Suppressor macrophage treated with lipopolysaccharide for 4 hours (primary cell): ENCODE results near the gene STRA6.
"Not testable (repeated sequence)": the region's sequence is repeated elsewhere in the genome, so short reads cannot be mapped to it uniquely, and the experiment has no call there.

Experiments used
- DNase-seq: peaks from one replicate; pipeline ENCODE4 v3.0.0-alpha.2; 2020

Gene STRA6

GRCh38 chr15:74179101-74179841 lies 23.3 kb downstream of the STRA6 start:
- peak; percentile 15 for DNase-seq

- no peak for DNase-seq
These were observed 24.1 kb downstream of the STRA6 start for GRCh38 chr15:74178326-74179100.

GRCh38 chr15:74176262-74177214 lies 26.0 kb downstream of the STRA6 start:
- no peak for DNase-seq

GRCh38 chr15:74175271-74176191 lies 27.1 kb downstream of the STRA6 start:
- DNase-seq = no peak

GRCh38 chr15:74174958-74175253 lies 27.7 kb downstream of the STRA6 start:
- DNase-seq = no peak

- DNase-seq = no peak
These were observed 28.2 kb downstream of the STRA6 start for GRCh38 chr15:74174219-74174957.

- DNase-seq = no peak
These were observed 29.0 kb downstream of the STRA6 start, which contains the start of gene ISLR for GRCh38 chr15:74173380-74174218. Gene ISLR (plus strand): TSS chr15:74173710. CDS start chr15:74174859, 1,149 bp downstream.

- DNase-seq = no peak
These were observed 29.7 kb downstream of the STRA6 start for GRCh38 chr15:74172701-74173379.

- no peak for DNase-seq
These were observed 30.5 kb downstream of the STRA6 start for GRCh38 chr15:74171965-74172541.

GRCh38 chr15:74170875-74171578 lies 31.6 kb downstream of the STRA6 start:
- no peak for DNase-seq

GRCh38 chr15:74170071-74170844 lies 32.3 kb downstream of the STRA6 start:
- DNase-seq = no peak

GRCh38 chr15:74168711-74169126 lies 33.9 kb downstream of the STRA6 start:
- DNase-seq = no peak

- no peak for DNase-seq
These were observed 34.7 kb downstream of the STRA6 start for GRCh38 chr15:74167891-74168331.

GRCh38 chr15:74165461-74165860 lies 37.1 kb downstream of the STRA6 start:
- DNase-seq = no peak

- DNase-seq = not testable (repeated sequence)
These were observed 40.4 kb downstream of the STRA6 start for GRCh38 chr15:74162195-74162536.

GRCh38 chr15:74160390-74160789 lies 42.2 kb downstream of the STRA6 start:
- DNase-seq = not testable (repeated sequence)

- DNase-seq = no peak
These were observed 42.8 kb downstream of the STRA6 start for GRCh38 chr15:74159773-74160172.
